Naive thymus-derived CD4-positive, alpha-beta T cell (primary cell): Measurements from ENCODE around the gene CLTB. TPM values are rescaled to one million over a fixed set of nuclear protein-coding genes. Genes with fewer than 3 reads are reported as not detected.

ENCODE experiments used
- ATAC-seq: fragments of 150-1000 bp; cut with Tn5 transposase; 2 replicates; pipeline ENCODE4 v1.10.0; 2021; ENCODE audit warnings: mild to moderate bottlenecking, moderate library complexity
- CTCF ChIA-PET: fragments of 350-600 bp; sonication (Branson Sonifier 250); formaldehyde crosslinking; loops from one replicate; lab custom pipeline; 2021; ENCODE audit warnings: antibody characterized with exemption; lab: Charles Lee
- POLR2A ChIA-PET: fragments of 350-600 bp; sonication (Branson Sonifier 250); formaldehyde crosslinking; loops from one replicate; lab custom pipeline; 2021; ENCODE audit warnings: antibody characterized with exemption, inconsistent platforms; lab: Charles Lee
- DNase-seq, 9 donors: peaks; one replicate each; pipeline versions ENCODE4 v3.0.0 to v3.0.0-alpha.2; 2020 to 2022; ENCODE audit warnings: mixed read lengths in 1 of 9
- H3K27ac ChIP-seq: one replicate; pipeline ENCODE4 v1.7.0; 2013; ENCODE audit warnings: mild to moderate bottlenecking, low read depth, low read length, moderate library complexity
- H3K27me3 ChIP-seq, 2 donors: one replicate each; pipeline ENCODE4 v1.7.0; 2013; ENCODE audit warnings: low read length in 2 of 2, mild to moderate bottlenecking in 2 of 2, moderate library complexity in 2 of 2; ENCODE audit not compliant: control insufficient read depth in 2 of 2, insufficient read depth in 2 of 2
- H3K36me3 ChIP-seq, 3 experiments: 1 replicate in 2 of 3; 2 replicates in 1 of 3; pipeline ENCODE4 v1.7.0; 2013; ENCODE audit warnings: low read length in 3 of 3, mild to moderate bottlenecking in 3 of 3, moderate library complexity in 1 of 3; ENCODE audit not compliant: insufficient read depth in 3 of 3, control insufficient read depth in 2 of 3
- H3K4me1 ChIP-seq, 2 donors: one replicate each; pipeline ENCODE4 v1.7.0; 2013; ENCODE audit warnings: low read length in 2 of 2, mild to moderate bottlenecking in 2 of 2, moderate library complexity in 1 of 2; ENCODE audit not compliant: control insufficient read depth in 2 of 2, insufficient read depth in 2 of 2
- H3K4me3 ChIP-seq: 2 replicates; pipeline ENCODE4 v1.7.0; 2013; ENCODE audit warnings: mild to moderate bottlenecking, low read length
- H3K9me3 ChIP-seq, 3 experiments: 1 replicate in 2 of 3; 2 replicates in 1 of 3; pipeline ENCODE4 v1.7.0; 2013; ENCODE audit warnings: low read length in 3 of 3; ENCODE audit not compliant: control insufficient read depth in 2 of 3
- H3K27ac Mint-ChIP-seq, 9 donors: one replicate each; pipeline ENCODE4 v1.8.0; 2020 to 2022; ENCODE audit warnings: mixed read lengths in 9 of 9, mild to moderate bottlenecking in 8 of 9, moderate library complexity in 5 of 9, inconsistent platforms in 2 of 9
- H3K27me3 Mint-ChIP-seq, 5 donors: one replicate each; pipeline ENCODE4 v1.8.0; 2021 to 2022; ENCODE audit warnings: mixed read lengths in 5 of 5, mild to moderate bottlenecking in 1 of 5
- H3K36me3 Mint-ChIP-seq, 5 donors: one replicate each; pipeline ENCODE4 v1.8.0; 2020 to 2022; ENCODE audit warnings: mixed read lengths in 5 of 5, mild to moderate bottlenecking in 3 of 5, inconsistent platforms in 1 of 5
- H3K4me1 Mint-ChIP-seq, 7 donors: one replicate each; pipeline ENCODE4 v1.8.0; 2020 to 2022; ENCODE audit warnings: mixed read lengths in 7 of 7, mild to moderate bottlenecking in 3 of 7, inconsistent platforms in 1 of 7
- H3K4me3 Mint-ChIP-seq, 10 donors: one replicate each; pipeline ENCODE4 v1.8.0; 2020 to 2022; ENCODE audit warnings: mild to moderate bottlenecking in 10 of 10, mixed read lengths in 10 of 10, moderate library complexity in 6 of 10, inconsistent platforms in 2 of 10
- H3K9me3 Mint-ChIP-seq, 11 donors: one replicate each; pipeline ENCODE4 v1.8.0; 2020 to 2022; ENCODE audit warnings: mixed read lengths in 11 of 11, mild to moderate bottlenecking in 4 of 11, inconsistent platforms in 1 of 11, moderate library complexity in 1 of 11
- intact Hi-C, 2 donors: fragments of 100-400 bp; cut with micrococcal nuclease; formaldehyde crosslinking; loops; one replicate each; pipeline ENCODE4 v1.15.1; 2023
- polyA plus RNA-seq, 2 donors: library from polyadenylated mRNA; unstranded; fragments of 300-500 nt; fragmentation: Illumina TruSeq; gene quantifications; one replicate each; pipeline ENCODE4 v1.2.3, GENCODE V29; 2021
- total RNA-seq, 6 experiments: library from RNA in 5 of 6; stranded (reverse) in 5 of 6; gene quantifications; 1 replicate in 5 of 6; 2 replicates in 1 of 6; pipeline ENCODE4 v1.2.3 and lab custom pipeline; 2021 to 2026

Gene CLTB
- total and polyA plus RNA-seq, 7 experiments from 2014 or later: 30.6 to 90.9 (median 66.9) TPM

GRCh38 chr5:176362233-176362490 is 54.2 kb downstream of the CLTB start:
- intact Hi-C loops: loop anchor here (1.0 to 10.0 kb wide), 5 partner anchors 54 to 1843 kb away; partner anchors contain the start of genes SIMC1 (in 2 of the 2), CLTB (in 1 of the 2), HNRNPAB (in 1 of the 2) and HRH2 (in 1 of the 2)
- no peak for ATAC-seq
- POLR2A ChIA-PET: interaction anchor here (0.7 to 3.7 kb wide), 16 partner anchors 9 to 187 kb away, joined by 4 to 53 read pairs (median 6); partner anchors contain the start of genes CDHR2, CLTB, FAF2 and HIGD2A
- Histone ChIP-seq H3K27me3 (no peaks in the 10 kb centered on the region), H3K4me1 (peaks cover 19 to 24% of the 10 kb centered on the region in 2 donors), H3K4me3 (peak overlapping the region; percentile 82), H3K9me3 (no peaks in the 10 kb centered on the region), H3K27ac (peak overlapping the region; percentile 80), H3K36me3 (peaks cover 0 to 4% (median 4%) of the 10 kb centered on the region in 3 experiments)
- Mint-ChIP-seq H3K27me3 (no peaks in the 10 kb centered on the region), H3K9me3 (no peaks in the 10 kb centered on the region), H3K36me3 (peaks cover 0 to 13% (median 9%) of the 10 kb centered on the region in 5 donors), H3K4me1 (peaks cover 19 to 50% (median 37%) of the 10 kb centered on the region in 7 donors), H3K4me3 (peak overlapping the region; percentile 93 to 99 (median 98)), H3K27ac (peak overlapping the region; percentile 91 to 99 (median 94))
- CTCF ChIA-PET: interaction anchor here (0.6 to 1.1 kb wide), 4 partner anchors 86 to 700 kb away, joined by 3 to 4 read pairs (median 3); partner anchors contain the start of gene FAF2
- no peak for DNase-seq

DNA sequence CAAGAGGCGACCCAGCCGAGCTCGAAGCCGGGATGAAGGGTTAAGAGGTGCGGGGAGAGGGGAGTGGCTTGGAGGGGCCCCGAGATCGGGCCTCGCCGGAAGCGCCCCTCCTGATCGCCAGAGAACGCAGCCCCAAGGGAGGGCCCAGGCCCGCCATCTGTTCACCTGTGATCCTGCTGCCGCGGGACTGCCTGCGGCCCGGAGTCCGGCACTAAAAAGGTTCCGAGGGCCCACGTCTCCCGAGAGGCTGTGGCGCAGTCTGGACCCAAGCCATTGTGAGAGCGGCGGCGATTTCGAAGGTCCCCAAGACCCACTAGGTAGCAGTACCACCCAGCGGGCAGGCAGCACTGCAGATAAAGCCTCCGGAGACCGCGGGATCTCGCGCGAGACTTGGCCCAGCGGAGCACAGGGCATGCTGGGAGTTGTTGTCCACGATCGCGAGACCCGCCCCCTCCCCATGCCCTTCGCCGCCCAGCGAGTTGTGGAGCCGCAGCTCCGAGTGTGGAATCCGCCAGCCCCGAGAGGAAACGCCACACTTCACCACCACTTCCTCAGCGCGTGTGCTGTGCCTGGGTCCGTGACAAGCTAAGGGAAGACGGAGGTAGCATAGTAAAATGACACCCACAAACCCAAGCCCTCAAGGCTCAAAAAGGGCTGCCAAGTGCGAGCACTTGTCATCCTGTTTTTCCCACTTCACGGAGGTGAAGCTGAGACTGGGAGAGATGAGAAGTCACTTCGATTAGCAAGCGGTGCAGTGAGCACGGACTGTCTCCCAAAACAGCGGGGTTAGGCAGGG is 54.7 kb downstream of the CLTB start, which contains the start of gene KIAA1191:
KIAA1191 (minus strand) TSS at position 328 of the 796 bp plus-strand sequence. CDS start 2,256 bp downstream, outside the sequence.
- Mint-ChIP-seq H3K4me1 (peaks cover 21 to 49% (median 38%) of the 10 kb centered on the region in 7 donors), H3K27ac (peak within 1 kb of the TSS; percentile 91 to 99 (median 94)), H3K4me3 (peak within 1 kb of the TSS; percentile 93 to 99 (median 98)), H3K9me3 (no peaks in the 10 kb centered on the region), H3K27me3 (no peaks in the 10 kb centered on the region), H3K36me3 (peaks cover 0 to 10% (median 9%) of the 10 kb centered on the region in 5 donors)
- no peaks in the 10 kb centered on the region for H3K27me3 ChIP-seq
- DNase-seq (peak; percentile 80 to 96 (median 93)), ATAC-seq (peak; percentile 96)
- ChIA-PET CTCF (interaction anchor here (0.6 to 1.2 kb wide), 5 partner anchors 27 to 701 kb away, joined by 3 to 4 read pairs (median 3); partner anchors contain the start of gene FAF2), POLR2A (interaction anchor here (0.6 to 3.7 kb wide), 18 partner anchors 8 to 860 kb away, joined by 3 to 53 read pairs (median 5); partner anchors contain the start of genes CDHR2, CLTB, FAF2 and HIGD2A)
- H3K4me1 ChIP-seq: peaks cover 19 to 24% of the 10 kb centered on the region in 2 donors
- intact Hi-C loops: loop anchor here (1.0 to 10.0 kb wide), 11 partner anchors 27 to 1843 kb away; partner anchors contain the start of genes FAF2 (in 2 of the 2), RNF44 (in 2 of the 2), SIMC1 (in 2 of the 2) and CLTB (in 1 of the 2)
- peak within 1 kb of the TSS; percentile 80 for H3K27ac ChIP-seq
- peaks cover 0 to 6% (median 5%) of the 10 kb centered on the region in 3 experiments for H3K36me3 ChIP-seq
- no peaks in the 10 kb centered on the region for H3K9me3 ChIP-seq
- H3K4me3 ChIP-seq: peak within 1 kb of the TSS; percentile 82

- ATAC-seq: no peak
Measured at GRCh38 chr5:176360894-176361436, 55.4 kb downstream of the CLTB start.

GRCh38 chr5:176359658-176360057 is 56.7 kb downstream of the CLTB start:
- no peak for ATAC-seq
- no peak overlapping the region for H3K4me3 ChIP-seq
- Mint-ChIP-seq H3K27me3 (no peaks in the 10 kb centered on the region), H3K4me3 (peak overlapping the region; percentile 55 to 96 (median 82)), H3K9me3 (no peaks in the 10 kb centered on the region), H3K36me3 (peaks cover 4 to 15% (median 12%) of the 10 kb centered on the region in 5 donors), H3K27ac (peak overlapping the region; percentile 28 to 73 (median 59)), H3K4me1 (peaks cover 25 to 59% (median 41%) of the 10 kb centered on the region in 7 donors)
- intact Hi-C loops: loop anchor here (2.0 to 10.0 kb wide), 5 partner anchors 122 to 1845 kb away; partner anchors contain the start of genes SIMC1 (in 2 of the 2), HNRNPAB (in 1 of the 2) and HRH2 (in 1 of the 2)
- peak overlapping the region; percentile 40 for H3K27ac ChIP-seq
- POLR2A ChIA-PET: interaction anchor here (3.7 kb wide), 1 partner anchor 28 kb away, joined by 53 read pairs; the partner anchor contains the start of genes HIGD2A and NOP16
- H3K4me1 ChIP-seq: peaks cover 13 to 14% of the 10 kb centered on the region in 2 donors
- CTCF ChIA-PET: interaction anchor here (1.2 kb wide), 1 partner anchor 8 kb away, joined by 7 read pairs; no protein-coding TSS in a partner anchor
- no peak for DNase-seq
- peaks cover 0 to 26% (median 9%) of the 10 kb centered on the region in 3 experiments for H3K36me3 ChIP-seq
- no peaks in the 10 kb centered on the region for H3K9me3 ChIP-seq
- H3K27me3 ChIP-seq: no peaks in the 10 kb centered on the region

More at GRCh38 chr5:176360894-176361436, 55.4 kb downstream of the CLTB start:
- Mint-ChIP-seq H3K4me3 (peak overlapping the region; percentile 93 to 99 (median 98)), H3K4me1 (peaks cover 21 to 50% (median 38%) of the 10 kb centered on the region in 7 donors), H3K36me3 (peaks cover 0 to 12% (median 9%) of the 10 kb centered on the region in 5 donors), H3K27me3 (no peaks in the 10 kb centered on the region), H3K9me3 (no peaks in the 10 kb centered on the region), H3K27ac (peak overlapping the region; percentile 91 to 99 (median 94))
- H3K9me3 ChIP-seq: no peaks in the 10 kb centered on the region
- DNase-seq: peak in 2 of 9 donors; percentile 13 to 22
- H3K27me3 ChIP-seq: no peaks in the 10 kb centered on the region
- H3K4me3 ChIP-seq: peak overlapping the region; percentile 82
- H3K4me1 ChIP-seq: peaks cover 19 to 20% of the 10 kb centered on the region in 2 donors
- H3K36me3 ChIP-seq: peaks cover 0 to 13% (median 5%) of the 10 kb centered on the region in 3 experiments
- ChIA-PET CTCF (interaction anchor here (1.1 to 1.2 kb wide), 3 partner anchors 9 to 177 kb away, joined by 3 to 7 read pairs (median 3); no protein-coding TSS in a partner anchor), POLR2A (interaction anchor here (0.6 to 3.7 kb wide), 13 partner anchors 8 to 860 kb away, joined by 3 to 53 read pairs (median 6); partner anchors contain the start of genes CLTB, FAF2, HIGD2A and NOP16)
- peak overlapping the region; percentile 80 for H3K27ac ChIP-seq
- intact Hi-C loops: loop anchor here (1.0 to 10.0 kb wide), 10 partner anchors 27 to 1844 kb away; partner anchors contain the start of genes FAF2 (in 2 of the 2), RNF44 (in 2 of the 2), SIMC1 (in 2 of the 2) and HIGD2A (in 1 of the 2)

- intact Hi-C loops: no loop called here
- no peak for DNase-seq
- ChIA-PET CTCF (no interaction called here), POLR2A (no interaction called here)
- H3K4me3 ChIP-seq: no peak overlapping the region
- H3K4me3 Mint-ChIP-seq: no peak overlapping the region
- no peaks in the 10 kb centered on the region for H3K27me3 ChIP-seq
- no peaks in the 10 kb centered on the region for H3K9me3 Mint-ChIP-seq
- peaks cover 10 to 28% (median 20%) of the 10 kb centered on the region in 5 donors for H3K36me3 Mint-ChIP-seq
- H3K36me3 ChIP-seq: peaks cover 9 to 61% (median 29%) of the 10 kb centered on the region in 3 experiments
- H3K4me1 ChIP-seq: peaks cover 5 to 6% of the 10 kb centered on the region in 2 donors
- peaks cover 21 to 57% (median 40%) of the 10 kb centered on the region in 7 donors for H3K4me1 Mint-ChIP-seq
- ATAC-seq: no peak
- H3K9me3 ChIP-seq: no peaks in the 10 kb centered on the region
- H3K27me3 Mint-ChIP-seq: no peaks in the 10 kb centered on the region
- H3K27ac Mint-ChIP-seq: peak overlapping the region in 3 of 9 donors; percentile 41 to 52 (median 48)
- H3K27ac ChIP-seq: no peak overlapping the region
Measured at GRCh38 chr5:176356179-176356566, 60.2 kb downstream of the CLTB start.
